CD14-positive monocyte (primary cell): ENCODE results near the gene GALR2. TPM values are rescaled to one million over a fixed set of nuclear protein-coding genes. Genes with fewer than 3 reads are reported as not detected.

Experiments used
- DNase-seq, 3 donors: peaks; one replicate each; pipeline ENCODE4 v3.0.0-alpha.2; 2011 to 2022
- H2AFZ ChIP-seq: 2 replicates; pipeline ENCODE4 v1.6.0; 2012; ENCODE audit warnings: mild to moderate bottlenecking, low read depth, low read length, inconsistent platforms; ENCODE audit not compliant: insufficient read depth, poor library complexity, severe bottlenecking
- H3K27ac ChIP-seq, 2 donors: 1 replicate in 1 of 2; 2 replicates in 1 of 2; pipeline ENCODE4 v1.5.1; 2012 to 2013; ENCODE audit warnings: low read length in 2 of 2, control low read depth in 1 of 2, inconsistent platforms in 1 of 2, low read depth in 1 of 2, mild to moderate bottlenecking in 1 of 2
- H3K27me3 ChIP-seq, 2 donors: one replicate each; pipeline versions ENCODE4 v1.6.0 to v1.6.1; 2011 to 2013; ENCODE audit warnings: low read length in 2 of 2; ENCODE audit not compliant: control insufficient read depth in 2 of 2, insufficient read depth in 2 of 2
- H3K36me3 ChIP-seq, 2 donors: replicated peaks in 1 of 2; 1 replicate in 1 of 2; 2 replicates in 1 of 2; pipeline versions ENCODE4 v1.5.1 to v1.6.1; 2012 to 2013; ENCODE audit warnings: low read length in 2 of 2, control low read depth in 1 of 2, inconsistent platforms in 1 of 2, mild to moderate bottlenecking in 1 of 2; ENCODE audit not compliant: insufficient read depth in 2 of 2, control insufficient read depth in 1 of 2
- H3K4me1 ChIP-seq, 2 donors: 1 replicate in 1 of 2; 2 replicates in 1 of 2; pipeline versions ENCODE4 v1.5.1 to v1.6.1; 2012 to 2013; ENCODE audit warnings: low read length in 2 of 2, control low read depth in 1 of 2, inconsistent platforms in 1 of 2, mild to moderate bottlenecking in 1 of 2, moderate library complexity in 1 of 2; ENCODE audit not compliant: insufficient read depth in 2 of 2, control insufficient read depth in 1 of 2
- H3K4me2 ChIP-seq: replicated peaks from 2 replicates; pipeline ENCODE3; 2012; ENCODE audit warnings: low read length, moderate library complexity, mild to moderate bottlenecking; ENCODE audit not compliant: poor library complexity, severe bottlenecking; ENCODE audit errors: extremely low read depth
- H3K4me3 ChIP-seq, 3 experiments: fragments of 200-600 bp in 1 of 3; sonication (generic) in 1 of 3; replicated peaks in 1 of 3; 1 replicate in 2 of 3; 2 replicates in 1 of 3; pipeline ENCODE4 v1.5.1; 2011 to 2013; ENCODE audit warnings: low read length in 3 of 3, mild to moderate bottlenecking in 3 of 3, control low read depth in 2 of 3, low read depth in 2 of 3, inconsistent platforms in 1 of 3, moderate library complexity in 1 of 3
- H3K79me2 ChIP-seq: 2 replicates; pipeline ENCODE4 v1.6.0; 2012; ENCODE audit warnings: mild to moderate bottlenecking, control low read depth, inconsistent platforms, low read length, moderate library complexity; ENCODE audit not compliant: insufficient read depth
- H3K9ac ChIP-seq: 2 replicates; pipeline ENCODE4 v1.6.0; 2017; ENCODE audit warnings: low read length, mild to moderate bottlenecking; ENCODE audit not compliant: insufficient read depth, poor library complexity, severe bottlenecking
- H3K9me3 ChIP-seq, 2 donors: replicated peaks in 1 of 2; 1 replicate in 1 of 2; 2 replicates in 1 of 2; pipeline versions ENCODE4 v1.5.1 to v1.6.1; 2012 to 2013; ENCODE audit warnings: low read length in 2 of 2, control low read depth in 1 of 2; ENCODE audit not compliant: control insufficient read depth in 1 of 2, insufficient read depth in 1 of 2
- H4K20me1 ChIP-seq: 2 replicates; pipeline ENCODE4 v1.6.0; 2012; ENCODE audit warnings: mild to moderate bottlenecking, low read length, control low read depth, moderate library complexity; ENCODE audit not compliant: insufficient read depth
- H3K27ac Mint-ChIP-seq, 7 donors: one replicate each; pipeline ENCODE4 v1.8.0; 2020; ENCODE audit warnings: mild to moderate bottlenecking in 7 of 7, mixed read lengths in 7 of 7, moderate library complexity in 6 of 7, inconsistent platforms in 2 of 7
- H3K27me3 Mint-ChIP-seq, 3 donors: one replicate each; pipeline ENCODE4 v1.8.0; 2021 to 2022; ENCODE audit warnings: low read depth in 3 of 3, mild to moderate bottlenecking in 3 of 3, mixed read lengths in 3 of 3, moderate library complexity in 3 of 3, inconsistent platforms in 1 of 3
- H3K36me3 Mint-ChIP-seq, 2 donors: one replicate each; pipeline ENCODE4 v1.8.0; 2020; ENCODE audit warnings: mixed read lengths in 2 of 2, inconsistent platforms in 1 of 2, mild to moderate bottlenecking in 1 of 2
- H3K4me1 Mint-ChIP-seq: one replicate; pipeline ENCODE4 v1.8.0; 2020; ENCODE audit warnings: mild to moderate bottlenecking, mixed read lengths
- H3K4me3 Mint-ChIP-seq, 2 donors: one replicate each; pipeline ENCODE4 v1.8.0; 2020; ENCODE audit warnings: mild to moderate bottlenecking in 2 of 2, mixed read lengths in 2 of 2, moderate library complexity in 1 of 2
- H3K9me3 Mint-ChIP-seq, 7 donors: one replicate each; pipeline ENCODE4 v1.8.0; 2020 to 2022; ENCODE audit warnings: mixed read lengths in 7 of 7, mild to moderate bottlenecking in 6 of 7, moderate library complexity in 6 of 7, inconsistent platforms in 2 of 7
- WGBS: methylation state at CpG from one replicate; pipeline ENCODE4 v1.1.5; 2013; ENCODE audit warnings: missing lambda C conversion rate; ENCODE audit not compliant: insufficient coverage; 5-methylcytosine and 5-hydroxymethylcytosine counted together
- intact Hi-C, 2 donors: fragments of 100-400 bp; cut with micrococcal nuclease; formaldehyde crosslinking; loops; one replicate each; pipeline versions ENCODE4 v1.15.0 to v1.15.1; 2023
- polyA plus RNA-seq, 3 donors: library from polyadenylated mRNA; depleted of rRNA in 1 of 3; unstranded in 2 of 3; stranded (reverse) in 1 of 3; fragments of 300-500 nt in 2 of 3; fragments of >200 nt in 1 of 3; fragmentation: Illumina TruSeq in 2 of 3; gene quantifications; 1 replicate in 2 of 3; 2 replicates in 1 of 3; pipeline ENCODE4 v1.2.3, GENCODE V29; 2012 to 2021
- TF ChIP-seq, protein P1 (sequence below): fragments of 200-600 bp; IDR thresholded peaks from one replicate; pipeline ENCODE4 v1.8.0; 2022; ENCODE audit warnings: antibody characterized with exemption, mild to moderate bottlenecking

GALR2 gene
- polyA plus RNA-seq, 3 donors: 0.22 to 4.8 (median 1.1) TPM

DNA sequence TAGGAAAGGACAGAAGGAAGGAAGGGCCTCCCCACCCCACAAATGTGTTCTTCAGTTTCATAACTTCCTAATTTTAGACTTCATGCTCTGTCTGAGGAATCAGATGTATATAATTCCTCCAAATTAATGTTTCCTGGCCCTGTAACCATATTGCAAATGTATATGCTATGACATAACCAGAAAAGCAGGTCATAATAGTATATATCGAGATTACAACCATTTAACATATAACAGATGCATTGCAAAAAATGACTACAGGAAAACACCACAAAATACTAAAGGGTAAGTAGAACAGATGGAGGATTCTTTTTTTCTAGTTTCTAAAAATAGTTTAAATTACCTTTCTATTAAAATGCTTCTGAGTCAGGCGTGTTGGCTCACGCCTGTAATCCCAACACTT, 32.1 kb downstream of the GALR2 start:
- Histone ChIP-seq H4K20me1 (no peaks in the 10 kb centered on the region), H3K4me1 (peaks cover 42 to 45% of the 10 kb centered on the region in 2 donors), H3K4me2 (peak overlapping the region; percentile 17), H3K79me2 (peaks cover 20% of the 10 kb centered on the region), H3K4me3 (peak overlapping the region in 1 of 3 experiments; percentile 23), H3K27ac (no peak overlapping the region), H3K36me3 (peaks cover 5% of the 10 kb centered on the region in 2 donors), H3K27me3 (peaks cover 0 to 2% of the 10 kb centered on the region in 2 donors), H3K9me3 (no peaks in the 10 kb centered on the region), H2AFZ (peak overlapping the region; percentile 52), H3K9ac (no peak overlapping the region)
- Mint-ChIP-seq H3K36me3 (peaks cover 2 to 5% of the 10 kb centered on the region in 2 donors), H3K9me3 (peaks cover 0 to under 1% (median 0%) of the 10 kb centered on the region in 7 donors), H3K27ac (peak overlapping the region in 2 of 7 donors; percentile 45 to 80), H3K4me3 (peak overlapping the region; percentile 34 to 63), H3K27me3 (peaks cover 3 to 21% (median 9%) of the 10 kb centered on the region in 3 donors), H3K4me1 (peaks cover 32% of the 10 kb centered on the region)
- peak in 1 of 3 donors; percentile 7 for DNase-seq
- no CpG with 5 or more reads among the region's 3 CpGs for WGBS
- TF ChIP-seq, protein P1, sequence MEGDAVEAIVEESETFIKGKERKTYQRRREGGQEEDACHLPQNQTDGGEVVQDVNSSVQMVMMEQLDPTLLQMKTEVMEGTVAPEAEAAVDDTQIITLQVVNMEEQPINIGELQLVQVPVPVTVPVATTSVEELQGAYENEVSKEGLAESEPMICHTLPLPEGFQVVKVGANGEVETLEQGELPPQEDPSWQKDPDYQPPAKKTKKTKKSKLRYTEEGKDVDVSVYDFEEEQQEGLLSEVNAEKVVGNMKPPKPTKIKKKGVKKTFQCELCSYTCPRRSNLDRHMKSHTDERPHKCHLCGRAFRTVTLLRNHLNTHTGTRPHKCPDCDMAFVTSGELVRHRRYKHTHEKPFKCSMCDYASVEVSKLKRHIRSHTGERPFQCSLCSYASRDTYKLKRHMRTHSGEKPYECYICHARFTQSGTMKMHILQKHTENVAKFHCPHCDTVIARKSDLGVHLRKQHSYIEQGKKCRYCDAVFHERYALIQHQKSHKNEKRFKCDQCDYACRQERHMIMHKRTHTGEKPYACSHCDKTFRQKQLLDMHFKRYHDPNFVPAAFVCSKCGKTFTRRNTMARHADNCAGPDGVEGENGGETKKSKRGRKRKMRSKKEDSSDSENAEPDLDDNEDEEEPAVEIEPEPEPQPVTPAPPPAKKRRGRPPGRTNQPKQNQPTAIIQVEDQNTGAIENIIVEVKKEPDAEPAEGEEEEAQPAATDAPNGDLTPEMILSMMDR: no peak
- intact Hi-C loops: no loop called here

DNA sequence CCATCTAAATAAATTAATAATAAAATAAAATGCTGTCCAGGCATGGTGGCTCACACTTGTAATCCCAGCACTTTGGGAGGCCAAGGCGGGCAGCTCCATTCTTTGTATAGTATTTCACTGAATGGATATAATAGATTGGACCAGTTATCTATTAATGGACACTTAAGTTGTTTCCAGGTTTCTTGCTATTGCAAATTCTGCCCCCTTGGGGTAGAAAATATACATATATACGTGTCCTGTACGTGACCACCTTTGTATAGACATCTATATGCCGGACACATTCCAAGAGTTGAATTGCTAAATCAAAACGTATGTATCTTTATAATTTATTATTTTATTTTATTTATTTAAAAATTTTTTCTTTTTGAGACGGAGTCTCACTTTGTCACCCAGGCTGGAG, 32.9 kb downstream of the GALR2 start:
- DNase-seq: no peak
- Mint-ChIP-seq H3K27me3 (peaks cover 5 to 29% (median 15%) of the 10 kb centered on the region in 3 donors), H3K9me3 (peaks cover 0 to 2% (median 0%) of the 10 kb centered on the region in 7 donors), H3K27ac (no peak overlapping the region), H3K4me1 (peaks cover 32% of the 10 kb centered on the region), H3K36me3 (no peaks in the 10 kb centered on the region), H3K4me3 (no peak overlapping the region)
- no peak overlapping the region for H3K27ac ChIP-seq
- peaks cover 38 to 39% of the 10 kb centered on the region in 2 donors for H3K4me1 ChIP-seq
- 100% methylated on average over 1 of the region's 6 CpGs for WGBS
- H2AFZ ChIP-seq: no peak overlapping the region
- no peak overlapping the region for H3K4me3 ChIP-seq
- intact Hi-C loops: no loop called here
- H3K9ac ChIP-seq: no peak overlapping the region
- no peaks in the 10 kb centered on the region for H3K36me3 ChIP-seq
- H4K20me1 ChIP-seq: no peaks in the 10 kb centered on the region
- no peak overlapping the region for H3K4me2 ChIP-seq
- H3K79me2 ChIP-seq: peaks cover 12% of the 10 kb centered on the region
- TF ChIP-seq, protein P1: peak; percentile 34
- H3K27me3 ChIP-seq: peaks cover 0 to 2% of the 10 kb centered on the region in 2 donors
- H3K9me3 ChIP-seq: no peaks in the 10 kb centered on the region
